Activated CD8-positive, alpha-beta memory T cell treated with anti-CD3 and anti-CD28 coated beads, Interleukin-2, amount 50 U/mL, for 4 hours (primary cell): ENCODE data around the gene TMX2.

ENCODE experiments used
- DNase-seq: peaks from one replicate; pipeline ENCODE4 v3.0.0-alpha.2; 2020

Gene TMX2

DNA sequence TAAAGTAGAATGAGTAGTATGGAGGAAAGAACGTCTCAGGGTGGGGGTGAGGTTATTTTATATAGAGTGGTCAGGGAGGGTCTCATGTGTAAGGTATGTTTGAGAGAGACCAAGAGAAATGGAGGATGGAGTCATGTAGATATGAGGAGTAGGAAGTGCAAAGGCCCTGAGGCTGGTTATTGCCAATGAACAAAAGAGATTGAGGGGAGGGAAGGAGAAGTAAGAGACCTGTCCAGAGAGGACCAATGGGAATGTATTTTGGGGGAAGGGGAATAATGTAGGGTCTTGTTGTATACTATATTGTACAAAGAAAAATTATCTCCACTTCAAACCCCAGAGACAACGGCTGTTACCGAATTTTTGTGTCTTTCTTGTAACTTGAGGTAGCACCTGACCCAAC, 59.0 kb downstream of the TMX2 start:
- DNase-seq: no peak

DNA sequence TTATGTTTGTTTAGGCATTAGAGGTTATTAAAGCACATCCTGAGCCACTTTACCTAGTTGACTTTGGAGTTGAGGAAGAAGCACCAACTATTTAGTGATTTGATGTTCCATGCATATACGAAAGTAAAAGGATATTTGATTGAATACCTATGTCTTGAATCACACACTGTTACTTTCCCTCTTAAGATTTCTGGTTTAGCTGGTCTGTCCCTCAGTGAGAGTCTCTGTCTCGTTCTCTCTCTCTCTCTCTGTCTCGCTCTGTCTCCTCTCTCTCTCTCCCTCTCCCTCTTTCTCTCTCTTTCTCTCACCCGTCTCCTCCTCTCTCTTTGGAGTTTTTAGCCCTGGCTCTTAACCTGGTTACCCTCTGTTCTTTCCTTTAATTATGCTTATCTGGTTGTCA, 60.2 kb downstream of the TMX2 start:
- no peak for DNase-seq

DNA sequence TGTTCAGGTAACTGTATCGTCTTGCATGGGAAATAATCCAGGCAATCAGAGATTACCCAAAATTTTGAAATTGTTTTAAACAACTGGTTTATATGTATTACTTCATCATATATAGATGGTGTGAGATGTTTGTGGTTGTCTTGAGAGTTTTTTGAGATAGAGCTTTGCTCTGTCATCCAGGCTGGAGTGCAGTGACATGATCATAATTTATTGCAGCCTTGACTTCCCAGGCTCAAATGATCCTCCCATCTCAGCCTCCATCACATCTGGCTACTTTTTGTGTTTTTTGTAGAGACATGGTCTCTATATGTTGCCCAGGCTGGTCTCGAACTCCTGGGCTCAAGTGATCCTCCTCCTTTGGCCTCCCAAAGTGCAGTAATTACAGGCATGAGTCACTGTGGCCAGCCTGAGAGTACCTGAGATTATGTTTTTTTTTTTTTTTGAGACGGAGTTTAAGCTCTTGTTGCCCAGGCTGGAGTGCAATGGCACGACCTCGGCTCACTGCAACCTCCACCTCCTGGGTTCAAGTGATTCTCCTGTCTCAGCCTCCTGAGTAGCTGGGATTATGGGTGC, 60.7 kb downstream of the TMX2 start:
- no peak for DNase-seq

DNA sequence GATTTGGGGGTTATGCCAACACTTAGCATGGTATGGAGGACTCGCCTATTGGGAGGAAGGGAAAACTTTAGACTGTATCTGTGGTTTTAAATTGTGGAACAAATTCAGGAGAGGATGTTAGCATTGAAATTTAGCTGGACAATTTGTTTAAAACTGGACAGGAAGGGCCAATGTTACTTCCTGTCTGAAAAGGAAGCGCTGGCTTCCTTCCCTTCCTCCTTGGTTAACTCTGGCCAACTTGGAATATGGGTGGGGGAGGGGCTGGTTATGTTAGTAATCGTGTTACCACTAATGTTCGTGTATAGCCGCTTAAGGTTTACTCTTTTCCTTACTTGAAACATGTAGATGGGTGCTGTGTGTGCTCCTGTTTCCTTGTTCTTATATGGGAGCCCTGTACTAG, 63.1 kb downstream of the TMX2 start:
- DNase-seq: no peak

DNA sequence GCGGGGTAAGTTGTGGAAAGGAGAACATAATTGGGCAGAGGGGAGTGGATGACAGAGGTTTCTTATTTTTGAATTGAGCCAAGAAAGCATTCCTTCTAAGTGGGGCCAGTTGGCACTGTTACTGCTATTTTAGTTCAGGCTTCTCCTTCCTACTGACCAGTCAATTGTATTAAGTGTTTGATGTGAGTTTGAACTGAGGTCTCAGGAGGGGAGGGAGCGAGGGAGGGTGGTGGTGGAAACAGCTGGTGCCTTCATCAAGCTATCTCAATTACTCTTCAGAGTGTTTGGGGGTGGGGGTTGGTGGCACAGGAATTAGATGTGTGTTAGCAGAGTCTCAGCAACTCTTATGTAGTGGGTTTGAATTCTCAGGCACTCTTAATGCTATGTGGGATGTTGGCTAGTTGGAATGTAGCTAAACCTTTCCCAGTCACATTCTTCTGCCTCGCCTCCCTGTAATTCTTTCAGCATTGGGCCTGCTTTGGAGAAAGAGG, 63.7 kb downstream of the TMX2 start:
- DNase-seq: no peak

DNA sequence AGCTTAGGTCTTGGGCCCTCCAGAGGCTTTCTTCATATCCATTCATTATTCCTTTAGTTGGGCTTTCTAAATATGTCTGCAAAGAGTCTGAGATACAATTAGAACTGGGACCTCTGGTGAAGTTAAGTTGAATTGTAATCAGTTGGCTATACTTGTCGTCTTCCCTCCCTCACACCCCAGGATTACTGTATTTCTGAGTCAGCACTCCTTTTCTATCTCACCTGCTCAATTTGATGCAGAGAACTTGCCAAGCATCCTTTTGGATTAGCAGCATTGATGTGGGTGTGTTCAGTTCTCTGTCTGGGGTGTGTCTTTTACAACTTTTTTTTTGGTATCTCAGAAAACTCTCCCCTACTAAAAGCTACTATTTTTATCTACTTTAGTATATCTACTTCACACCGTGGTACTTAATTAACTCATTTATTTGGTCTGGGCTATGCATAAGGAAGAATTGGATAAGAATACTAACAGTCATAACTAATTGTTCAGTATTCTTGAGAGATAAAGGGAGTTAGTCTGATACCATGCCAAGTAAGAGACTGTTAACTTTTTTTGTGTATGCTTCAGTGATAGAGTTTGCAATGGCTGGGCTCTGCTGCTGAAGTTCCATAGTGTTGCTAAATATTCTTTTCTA, 64.3 kb downstream of the TMX2 start:
- no peak for DNase-seq

DNA sequence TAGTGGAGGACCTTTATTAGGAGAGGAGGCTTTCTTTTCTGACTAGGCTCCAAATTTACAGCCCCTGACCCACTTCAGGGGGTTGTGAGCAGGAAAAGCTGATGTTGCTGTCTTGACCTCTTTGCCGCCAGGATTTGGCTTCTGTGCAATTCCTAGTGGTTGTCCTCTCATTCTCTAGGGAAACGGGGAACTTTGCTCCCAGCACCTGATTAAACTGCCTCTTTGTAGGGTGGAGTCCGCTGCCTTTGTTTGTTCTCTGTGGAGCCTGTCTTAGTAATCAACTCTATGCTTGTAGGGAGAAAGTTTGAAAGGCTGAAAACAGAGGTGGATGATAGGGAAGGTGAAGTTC, 65.5 kb downstream of the TMX2 start:
- no peak for DNase-seq

DNA sequence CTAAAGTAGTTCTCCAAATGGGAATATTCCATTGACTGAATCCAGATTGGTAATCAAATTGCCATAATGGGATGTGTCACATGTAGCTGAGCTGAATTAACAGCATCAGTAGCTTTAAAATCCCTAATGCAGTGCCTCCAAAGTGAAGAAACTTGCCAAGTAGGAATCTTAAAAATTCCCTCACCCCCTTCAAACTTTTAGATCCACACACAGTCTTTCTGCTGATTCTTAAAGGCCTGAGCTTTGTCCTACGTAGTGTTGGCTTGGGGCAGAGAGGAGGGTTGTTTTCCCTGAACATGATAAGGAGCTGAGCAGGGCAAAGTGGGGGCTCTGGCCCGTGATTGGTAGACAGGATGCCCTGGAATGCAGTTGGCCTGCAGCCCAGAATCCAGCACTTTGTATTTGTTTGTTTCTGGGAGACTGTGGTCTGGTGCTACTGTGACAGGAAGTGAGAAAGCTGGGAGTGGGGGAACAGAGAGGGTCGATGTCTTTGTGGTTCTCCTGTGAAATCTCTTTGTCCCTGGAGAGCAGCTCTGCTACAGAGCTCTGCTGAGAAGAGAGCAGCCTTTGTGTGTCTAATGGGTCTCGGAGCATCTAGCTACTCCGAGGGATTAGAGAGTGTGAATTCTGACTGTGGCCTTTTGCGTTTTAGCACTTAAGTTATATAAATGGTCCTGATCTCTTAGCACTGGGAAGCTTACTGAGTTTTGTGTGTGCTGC, 66.1 kb downstream of the TMX2 start:
- DNase-seq: no peak

DNA sequence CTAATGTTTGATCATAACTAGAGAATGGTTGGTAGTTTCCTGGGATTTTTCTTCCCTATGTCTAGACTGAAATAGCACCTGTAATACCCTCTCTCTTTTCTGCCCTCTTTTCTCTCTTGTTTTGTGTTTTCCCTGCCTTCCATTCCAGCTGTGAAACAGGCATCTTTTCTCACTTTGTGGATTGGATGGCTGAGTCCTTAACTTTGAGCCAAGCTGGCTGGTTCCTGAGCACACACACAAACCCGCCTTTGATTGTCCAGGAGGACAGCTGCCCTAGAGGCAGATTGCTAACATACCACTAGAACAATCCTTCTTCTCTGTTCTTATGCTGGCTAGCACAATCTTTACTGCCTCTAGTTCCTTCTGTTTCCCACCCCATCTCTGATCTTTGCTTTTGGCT, 66.9 kb downstream of the TMX2 start:
- no peak for DNase-seq

DNA sequence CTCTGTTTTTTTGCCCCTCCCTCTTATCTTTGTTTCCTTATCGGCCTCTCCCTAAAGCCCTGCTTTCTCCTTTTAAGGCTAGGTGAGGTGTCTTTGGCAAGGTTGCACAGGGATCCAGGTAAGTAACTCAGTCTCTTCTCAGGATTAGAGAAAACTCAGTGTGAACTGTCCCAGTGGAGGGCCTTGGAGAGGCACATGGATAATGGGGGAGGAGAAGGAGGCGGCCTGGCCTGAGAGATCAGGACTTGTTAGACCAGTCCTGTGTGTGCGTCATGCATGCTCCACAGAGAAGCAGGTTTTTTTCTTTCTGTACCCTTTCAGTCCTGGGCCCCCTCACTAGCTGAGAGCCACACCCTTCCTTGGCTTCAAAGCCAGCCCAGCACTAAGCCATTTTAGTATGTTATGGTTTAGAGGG, 69.1 kb downstream of the TMX2 start:
- no peak for DNase-seq

DNA sequence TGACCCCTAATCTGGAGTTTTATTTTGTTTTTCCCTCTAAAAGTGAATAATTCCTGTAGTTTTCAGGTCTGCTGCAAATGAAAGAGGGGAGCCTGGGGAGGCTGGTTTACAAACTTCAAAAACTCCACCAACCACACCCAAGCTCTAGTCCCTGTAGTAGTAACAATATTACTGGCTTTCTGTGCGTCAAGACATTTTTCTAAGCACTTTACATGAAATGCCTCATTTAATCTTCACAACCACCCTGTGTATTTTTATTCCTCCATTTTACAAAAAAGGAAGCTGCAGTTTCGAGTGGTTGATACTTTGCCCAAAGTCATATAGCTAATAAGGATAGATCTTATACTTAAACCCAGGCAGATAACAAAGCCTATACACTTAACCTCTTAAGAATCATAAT, 72.7 kb downstream of the TMX2 start:
- DNase-seq: no peak

DNA sequence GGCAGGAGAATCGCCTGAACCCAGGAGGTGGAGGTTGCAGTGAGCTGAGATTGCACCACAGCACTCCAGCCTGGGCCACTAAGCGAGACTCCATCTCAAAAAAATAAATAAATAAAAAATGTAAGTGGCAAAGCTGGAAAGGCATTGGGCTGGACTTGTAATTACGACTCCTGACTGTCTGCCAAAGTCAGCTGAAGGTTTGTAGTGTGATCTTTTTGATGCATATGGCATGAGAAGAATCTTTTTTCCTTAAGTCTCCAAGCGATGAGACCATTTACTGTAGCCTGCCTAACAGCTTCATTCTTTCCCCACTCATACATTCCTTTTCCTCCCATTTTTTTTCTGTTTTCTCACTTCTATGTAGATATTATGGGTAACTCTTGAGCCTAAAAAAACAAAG, 74.0 kb downstream of the TMX2 start:
- no peak for DNase-seq

DNA sequence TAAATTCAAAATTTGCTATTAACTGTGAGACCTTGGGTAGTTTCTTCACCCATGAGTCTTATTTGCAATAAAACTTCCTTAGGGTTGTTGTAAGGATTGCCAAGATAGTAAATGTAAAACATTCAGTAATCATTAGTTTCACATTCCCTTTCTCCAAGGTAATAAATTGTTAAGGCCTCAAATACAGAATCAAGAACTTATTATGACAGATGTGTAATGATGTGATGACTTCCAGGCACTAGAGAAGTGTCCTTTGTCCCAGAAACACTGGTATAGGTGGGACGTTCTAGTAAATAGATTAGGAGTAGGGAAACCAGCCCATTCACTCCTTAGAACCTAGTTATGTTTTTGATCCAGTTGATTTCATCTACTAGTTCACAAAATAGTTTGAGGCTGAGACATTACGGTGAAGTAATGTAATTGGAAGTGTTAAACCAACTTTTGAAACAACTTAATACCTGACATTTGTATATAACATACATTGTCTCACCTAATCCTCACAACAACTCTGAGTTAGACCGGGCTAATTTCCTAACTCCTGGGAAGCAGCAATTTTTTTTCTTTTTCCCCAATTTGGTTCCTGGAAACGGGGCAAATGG, 74.7 kb downstream of the TMX2 start:
- DNase-seq: no peak

DNA sequence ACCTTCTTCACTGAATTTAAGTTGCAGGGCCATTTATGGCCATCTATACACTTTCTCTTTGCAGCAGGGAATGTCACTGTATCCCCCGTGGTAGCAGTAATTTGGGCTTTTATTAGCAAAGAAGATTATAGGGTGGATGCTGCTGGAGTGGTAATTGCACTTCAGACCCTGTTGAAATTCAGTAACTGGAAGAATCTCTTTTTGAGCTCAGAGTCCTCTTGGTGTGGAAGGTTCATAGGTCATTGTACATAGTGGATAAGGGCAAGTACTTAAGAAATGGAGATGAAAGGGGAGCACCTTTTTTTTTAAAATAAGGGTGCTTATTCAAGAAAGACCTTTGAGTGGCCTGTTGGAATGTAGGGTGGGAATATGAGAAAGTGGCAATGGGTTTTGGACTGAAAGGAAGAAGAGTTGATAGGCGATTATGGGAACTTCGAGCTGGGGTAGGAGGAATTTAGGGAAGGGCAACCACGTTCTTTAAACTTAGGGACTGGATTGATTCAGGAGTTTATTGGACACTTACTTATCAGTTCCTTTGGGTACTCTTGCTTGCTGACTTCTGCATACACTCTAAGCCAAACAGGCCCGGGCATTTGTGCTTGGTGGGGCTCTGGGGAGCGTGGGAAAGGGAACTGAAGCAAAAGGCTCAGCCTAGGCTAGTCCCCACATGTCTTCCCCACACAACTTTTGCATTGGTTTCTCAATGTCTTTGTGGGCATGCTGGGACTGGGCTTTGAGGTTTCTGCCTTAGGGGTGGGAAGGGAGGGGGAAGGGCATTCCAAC, 75.7 kb downstream of the TMX2 start:
- no peak for DNase-seq

DNA sequence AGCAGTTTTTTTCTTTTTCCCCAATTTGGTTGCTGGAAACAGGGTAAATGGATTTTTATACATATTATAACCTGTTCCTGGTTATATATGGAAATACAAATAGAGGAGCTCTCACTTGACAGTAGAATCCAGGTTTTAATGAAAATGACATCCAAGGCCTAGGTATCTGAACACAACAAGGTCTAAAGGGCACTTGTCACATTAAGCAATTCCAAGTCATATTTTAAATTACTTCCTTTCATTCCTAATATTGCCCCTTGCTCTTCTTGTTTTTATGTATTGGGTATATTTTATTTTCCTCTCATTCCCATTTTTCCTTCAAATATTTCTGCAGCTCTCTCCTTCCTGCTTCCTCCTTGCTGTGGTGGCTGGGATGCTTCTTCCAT, 76.3 kb downstream of the TMX2 start:
- DNase-seq: no peak
